ENCODE measurements around the gene CCDC83. TPM values are rescaled to one million over a fixed set of nuclear protein-coding genes. Genes with fewer than 3 reads are reported as not detected.
"Not testable (repeated sequence)": the region's sequence is repeated elsewhere in the genome, so short reads cannot be mapped to it uniquely, and the experiment has no call there.

The CCDC83 gene
- polyA plus RNA-seq, 3 donors from 2014 or later, result not detected

GRCh38 chr11:85945788-85946187 lies 90.6 kb downstream of the CCDC83 start:
- DNase-seq, result peak; percentile 17 to 21 (median 20)
- Mint-ChIP-seq H3K4me3 (peak overlapping the region in 1 of 5 donors; percentile 4), H3K36me3 (no peaks in the 10 kb centered on the region), H3K27me3 (ENCODE audit: low read depth in 3 of 3) (peaks cover 0 to 15% (median 2%) of the 10 kb centered on the region in 3 donors), H3K27ac (peak overlapping the region in 3 of 6 donors; percentile 5 to 64 (median 61)), H3K9me3 (no peaks in the 10 kb centered on the region), H3K4me1 (peaks cover 16 to 28% of the 10 kb centered on the region in 2 donors)

GRCh38 chr11:85946221-85946620 lies 91.0 kb downstream of the CCDC83 start:
- H3K9me3 Mint-ChIP-seq, result peaks cover 0 to under 1% (median 0%) of the 10 kb centered on the region in 6 donors
- peak overlapping the region in 1 of 6 donors; percentile 61 for H3K27ac Mint-ChIP-seq
- H3K4me1 Mint-ChIP-seq, result peaks cover 16 to 30% of the 10 kb centered on the region in 2 donors
- no peak for DNase-seq
- H3K4me3 Mint-ChIP-seq, result no peak overlapping the region
- H3K27me3 Mint-ChIP-seq (ENCODE audit: low read depth in 3 of 3), result peaks cover 0 to 19% (median 6%) of the 10 kb centered on the region in 3 donors
- H3K36me3 Mint-ChIP-seq, result no peaks in the 10 kb centered on the region

DNA sequence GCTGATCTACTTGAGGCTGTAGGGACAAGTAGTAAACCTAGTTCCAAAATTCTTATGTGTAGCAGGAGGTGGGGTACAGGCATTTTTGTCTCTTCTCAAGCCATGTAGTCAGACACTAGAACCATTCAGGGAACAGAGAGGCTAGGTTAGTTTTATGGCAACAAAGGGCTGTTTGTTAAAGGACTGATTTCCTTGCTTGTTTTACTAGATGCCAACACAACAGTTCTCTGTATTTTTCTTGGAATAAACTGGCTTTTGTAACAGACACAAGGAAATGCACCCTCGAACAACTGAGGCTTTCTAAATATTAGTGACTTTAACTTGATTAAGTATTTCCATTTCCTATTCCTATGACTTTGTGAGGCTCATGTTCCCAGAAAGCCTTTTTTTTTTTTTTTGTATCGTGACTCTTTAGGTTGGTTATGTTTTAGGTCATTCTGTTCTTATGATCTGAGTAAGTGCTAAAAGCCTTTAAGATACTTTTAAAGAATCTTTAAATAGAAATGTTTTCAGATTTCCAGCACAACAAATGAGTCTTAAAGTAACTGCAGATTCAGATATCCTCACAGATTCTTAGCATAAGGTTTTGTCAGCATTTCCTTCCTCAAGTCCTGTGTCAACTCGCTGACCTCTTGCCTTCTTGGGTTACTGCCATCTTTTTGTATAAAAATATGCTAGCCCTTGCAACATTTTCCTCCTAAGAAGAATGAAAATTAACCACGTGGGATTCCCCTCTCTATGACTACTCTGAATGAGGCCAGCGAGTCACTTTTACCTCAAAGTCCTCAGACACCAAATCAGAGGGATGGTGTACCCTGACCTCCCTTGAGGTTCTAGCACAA lies 92.5 kb downstream of the CCDC83 start:
- Mint-ChIP-seq H3K9me3 (peaks cover 0 to 7% (median 1%) of the 10 kb centered on the region in 6 donors), H3K27ac (no peak overlapping the region), H3K36me3 (peaks cover 0 to 5% (median 4%) of the 10 kb centered on the region in 3 donors), H3K4me3 (no peak overlapping the region), H3K27me3 (ENCODE audit: low read depth in 3 of 3) (peaks cover 0 to 25% (median 14%) of the 10 kb centered on the region in 3 donors), H3K4me1 (peaks cover 16 to 30% of the 10 kb centered on the region in 2 donors)
- no peak for DNase-seq

- peaks cover 0 to 8% (median 1%) of the 10 kb centered on the region in 6 donors for H3K9me3 Mint-ChIP-seq
- H3K4me3 Mint-ChIP-seq, result no peak overlapping the region
- peaks cover 2 to 36% (median 19%) of the 10 kb centered on the region in 3 donors for H3K27me3 Mint-ChIP-seq (ENCODE audit: low read depth in 3 of 3)
- H3K27ac Mint-ChIP-seq, result peak overlapping the region in 1 of 6 donors; percentile 31
- no peak for DNase-seq
- H3K4me1 Mint-ChIP-seq, result peaks cover 16 to 35% of the 10 kb centered on the region in 2 donors
- peaks cover 11 to 15% (median 13%) of the 10 kb centered on the region in 3 donors for H3K36me3 Mint-ChIP-seq
Measured at GRCh38 chr11:85948884-85949283, 93.7 kb downstream of the CCDC83 start.

- Mint-ChIP-seq H3K4me3 (no peak overlapping the region), H3K9me3 (peaks cover 0 to 8% (median 1%) of the 10 kb centered on the region in 6 donors), H3K27me3 (ENCODE audit: low read depth in 3 of 3) (peaks cover 2 to 37% (median 26%) of the 10 kb centered on the region in 3 donors), H3K4me1 (peaks cover 18 to 35% of the 10 kb centered on the region in 2 donors), H3K27ac (peak overlapping the region in 1 of 6 donors; percentile 33), H3K36me3 (peaks cover 16 to 19% (median 18%) of the 10 kb centered on the region in 3 donors)
- no peak for DNase-seq
Measured at GRCh38 chr11:85949798-85950197, 94.6 kb downstream of the CCDC83 start.

DNA sequence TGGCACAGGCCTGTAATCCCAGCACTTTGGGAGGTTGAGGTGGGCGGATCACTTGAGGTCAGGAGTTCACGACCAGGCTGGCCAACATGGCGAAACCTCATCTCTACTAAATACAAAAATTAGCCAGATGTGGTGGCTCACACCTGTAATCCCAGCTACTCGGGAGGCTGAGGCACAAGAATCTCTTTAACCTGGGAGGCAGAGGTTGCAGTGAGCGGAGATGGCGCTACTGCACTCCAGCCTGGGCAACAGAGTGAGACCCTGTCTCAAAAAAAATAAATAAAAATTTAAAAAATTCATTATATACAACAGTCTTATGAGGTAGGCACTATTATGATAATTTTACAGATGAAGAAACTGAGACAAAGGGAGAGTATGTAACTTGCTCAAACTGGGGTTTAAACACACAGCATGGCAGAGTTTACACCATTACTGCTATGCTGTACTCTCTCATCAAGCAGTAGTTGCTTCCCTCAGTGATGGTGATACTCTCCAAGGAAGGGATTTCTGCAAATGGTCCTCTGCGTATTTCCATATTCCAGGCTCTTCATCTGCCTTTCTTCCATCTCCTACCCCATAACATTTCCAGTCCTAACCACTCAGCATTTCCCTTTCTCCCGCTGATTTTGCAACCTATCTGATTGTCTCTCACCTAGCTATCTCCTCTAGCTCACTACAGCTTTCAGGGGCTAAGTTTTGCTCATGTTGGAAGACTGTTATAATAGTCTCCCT lies 95.3 kb downstream of the CCDC83 start:
- peaks cover 0 to 8% (median 1%) of the 10 kb centered on the region in 6 donors for H3K9me3 Mint-ChIP-seq
- peaks cover 12 to 31% of the 10 kb centered on the region in 2 donors for H3K4me1 Mint-ChIP-seq
- no peak for DNase-seq
- no peak overlapping the region for H3K4me3 Mint-ChIP-seq
- peaks cover 2 to 34% (median 26%) of the 10 kb centered on the region in 3 donors for H3K27me3 Mint-ChIP-seq (ENCODE audit: low read depth in 3 of 3)
- H3K27ac Mint-ChIP-seq, result peak overlapping the region in 3 of 6 donors; percentile 3 to 20 (median 10)
- H3K36me3 Mint-ChIP-seq, result peaks cover 21 to 23% (median 22%) of the 10 kb centered on the region in 3 donors

- H3K36me3 Mint-ChIP-seq, result peaks cover 22 to 27% (median 25%) of the 10 kb centered on the region in 3 donors
- H3K27me3 Mint-ChIP-seq (ENCODE audit: low read depth in 3 of 3), result peaks cover 2 to 30% (median 26%) of the 10 kb centered on the region in 3 donors
- H3K4me1 Mint-ChIP-seq, result peaks cover 7 to 25% of the 10 kb centered on the region in 2 donors
- DNase-seq, result no peak
- peak overlapping the region in 3 of 6 donors; percentile 1 to 75 (median 6) for H3K27ac Mint-ChIP-seq
- peaks cover 0 to 8% (median 1%) of the 10 kb centered on the region in 6 donors for H3K9me3 Mint-ChIP-seq
- no peak overlapping the region for H3K4me3 Mint-ChIP-seq
Measured at GRCh38 chr11:85951049-85951405, 95.8 kb downstream of the CCDC83 start.

DNA sequence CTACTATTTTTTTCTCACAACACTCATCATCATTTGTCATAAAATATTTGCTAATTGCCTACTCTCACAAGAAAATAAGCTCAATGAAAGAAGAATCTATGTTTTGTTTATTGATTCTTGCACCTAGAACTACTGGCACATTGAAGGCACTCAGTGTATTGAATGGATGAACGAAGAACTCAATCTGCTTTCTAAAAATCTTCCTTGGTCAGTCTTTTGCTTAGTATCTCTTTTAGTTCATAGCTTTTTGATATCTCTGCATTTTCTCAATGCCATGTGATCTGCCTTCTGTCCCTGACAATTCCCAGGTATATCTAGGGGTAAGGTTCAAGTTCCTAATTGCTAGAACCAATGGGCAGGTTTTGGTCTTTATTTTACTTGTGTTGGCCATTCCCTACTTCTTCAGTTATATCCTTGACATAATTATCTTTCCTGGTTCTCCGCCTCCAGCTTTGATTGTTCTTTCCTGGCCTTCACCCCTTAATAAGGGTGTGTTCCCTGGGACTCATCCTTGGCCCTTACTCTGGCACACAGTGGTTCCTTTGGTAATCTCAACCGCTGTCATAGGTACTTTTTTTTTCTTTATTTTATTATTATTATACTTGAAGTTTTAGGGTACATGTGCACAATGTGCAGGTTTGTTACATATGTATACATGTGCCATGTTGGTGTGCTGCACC lies 96.4 kb downstream of the CCDC83 start:
- peaks cover 22 to 31% (median 29%) of the 10 kb centered on the region in 3 donors for H3K36me3 Mint-ChIP-seq
- H3K27ac Mint-ChIP-seq, result peak overlapping the region in 3 of 6 donors; percentile 1 to 75 (median 6)
- peaks cover 2 to 33% (median 26%) of the 10 kb centered on the region in 3 donors for H3K27me3 Mint-ChIP-seq (ENCODE audit: low read depth in 3 of 3)
- H3K4me1 Mint-ChIP-seq, result peaks cover 2 to 20% of the 10 kb centered on the region in 2 donors
- no peak overlapping the region for H3K4me3 Mint-ChIP-seq
- DNase-seq, result no peak
- peaks cover 0 to 8% (median 1%) of the 10 kb centered on the region in 6 donors for H3K9me3 Mint-ChIP-seq

DNA sequence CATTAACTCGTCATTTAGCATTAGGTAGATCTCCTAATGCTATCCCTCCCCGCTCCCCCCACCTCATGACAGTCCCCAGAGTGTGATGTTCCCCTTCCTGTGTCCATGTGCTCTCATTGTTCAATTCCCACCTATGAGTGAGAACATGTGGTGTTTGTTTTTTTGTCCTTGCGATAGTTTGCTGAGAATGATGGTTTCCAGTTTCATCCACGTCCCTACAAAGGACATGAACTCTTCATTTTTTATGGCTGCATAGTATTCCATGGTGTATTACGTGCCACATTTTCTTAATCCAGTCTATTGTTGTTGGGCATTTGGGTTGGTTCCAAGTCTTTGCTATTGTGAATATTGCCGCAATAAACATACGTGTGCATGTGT lies 96.9 kb downstream of the CCDC83 start:
- peak overlapping the region in 1 of 5 donors; percentile 31 for H3K4me3 Mint-ChIP-seq
- H3K27me3 Mint-ChIP-seq (ENCODE audit: low read depth in 3 of 3), result peaks cover 2 to 33% (median 26%) of the 10 kb centered on the region in 3 donors
- peaks cover 2 to 20% of the 10 kb centered on the region in 2 donors for H3K4me1 Mint-ChIP-seq
- not testable (repeated sequence) for DNase-seq, H3K9me3 Mint-ChIP-seq
- peak overlapping the region in 1 of 6 donors; percentile 64 for H3K27ac Mint-ChIP-seq
- H3K36me3 Mint-ChIP-seq, result peaks cover 26 to 31% (median 29%) of the 10 kb centered on the region in 3 donors

GRCh38 chr11:85953491-85954143 lies 98.4 kb downstream of the CCDC83 start:
- H3K4me3 Mint-ChIP-seq, result no peak overlapping the region
- peak overlapping the region; percentile 3 to 75 (median 46) for H3K27ac Mint-ChIP-seq
- peaks cover 0 to 8% (median 1%) of the 10 kb centered on the region in 6 donors for H3K9me3 Mint-ChIP-seq
- peaks cover 2 to 32% (median 26%) of the 10 kb centered on the region in 3 donors for H3K27me3 Mint-ChIP-seq (ENCODE audit: low read depth in 3 of 3)
- H3K4me1 Mint-ChIP-seq, result peaks cover 2 to 20% of the 10 kb centered on the region in 2 donors
- peaks cover 32 to 41% (median 34%) of the 10 kb centered on the region in 3 donors for H3K36me3 Mint-ChIP-seq
- DNase-seq, result no peak

GRCh38 chr11:85955531-85955930 lies 100.3 kb downstream of the CCDC83 start:
- peaks cover 32 to 52% (median 35%) of the 10 kb centered on the region in 3 donors for H3K36me3 Mint-ChIP-seq
- H3K27ac Mint-ChIP-seq, result peak overlapping the region in 5 of 6 donors; percentile 0 to 46 (median 15)
- DNase-seq, result no peak
- peaks cover 6 to 29% of the 10 kb centered on the region in 2 donors for H3K4me1 Mint-ChIP-seq
- peaks cover 2 to 30% (median 27%) of the 10 kb centered on the region in 3 donors for H3K27me3 Mint-ChIP-seq (ENCODE audit: low read depth in 3 of 3)
- peaks cover 0 to 8% (median 1%) of the 10 kb centered on the region in 6 donors for H3K9me3 Mint-ChIP-seq
- no peak overlapping the region for H3K4me3 Mint-ChIP-seq

DNA sequence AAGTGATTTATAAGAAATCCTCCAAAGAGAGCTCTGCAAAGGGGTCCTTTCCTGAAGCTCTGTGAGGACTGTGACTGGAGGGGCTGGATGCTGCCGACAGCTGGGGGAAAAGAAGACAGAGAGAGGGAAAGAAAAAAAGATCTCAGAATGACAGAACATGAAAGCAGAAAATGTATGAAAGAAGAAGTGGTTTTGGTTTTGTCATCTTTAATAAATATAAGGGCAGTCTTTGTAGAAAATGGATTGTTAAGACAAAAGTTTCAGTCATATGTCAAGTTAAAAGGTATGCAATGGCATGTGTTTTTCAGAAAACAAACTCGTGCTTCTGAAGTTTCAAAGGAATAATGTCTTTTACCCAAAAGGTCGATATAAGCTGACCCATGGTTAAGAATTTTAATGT lies 105.5 kb downstream of the CCDC83 start:
- Mint-ChIP-seq H3K4me3 (no peak overlapping the region), H3K9me3 (no peaks in the 10 kb centered on the region), H3K36me3 (peaks cover 14 to 54% (median 37%) of the 10 kb centered on the region in 3 donors), H3K27ac (peak overlapping the region; percentile 18 to 60 (median 50)), H3K4me1 (peaks cover 8 to 62% of the 10 kb centered on the region in 2 donors), H3K27me3 (ENCODE audit: low read depth in 3 of 3) (peaks cover 0 to 7% (median 5%) of the 10 kb centered on the region in 3 donors)
- DNase-seq, result no peak
